Keratinocyte (primary cell): ENCODE measurements around the gene MROH7. TPM values are rescaled to one million over a fixed set of nuclear protein-coding genes. Genes with fewer than 3 reads are reported as not detected.

Experiments used
- DNase-seq: peaks from one replicate; pipeline ENCODE4 v3.0.0-alpha.2; 2011; ENCODE audit warnings: low read depth, missing footprints, low spot score
- FAIRE-seq: peaks from 2 replicates; lab custom pipeline; 2011; peaks lifted over from hg19 to GRCh38; lab: Jason Lieb, UNC
- H2AFZ ChIP-seq: 2 replicates; pipeline ENCODE4 v1.6.0; 2012; ENCODE audit warnings: low read length, control low read depth, inconsistent platforms; ENCODE audit not compliant: control insufficient read depth
- H3K27ac ChIP-seq: 2 replicates; pipeline ENCODE4 v1.5.1; 2011; ENCODE audit warnings: low read length; ENCODE audit not compliant: control insufficient read depth, insufficient read depth
- H3K27me3 ChIP-seq: 3 replicates; pipeline ENCODE4 v1.6.0; 2011; ENCODE audit warnings: low read length; ENCODE audit not compliant: control insufficient read depth, insufficient read depth; ENCODE audit errors: extremely low read depth
- H3K36me3 ChIP-seq, 2 experiments: 2 replicates in 1 of 2; 3 replicates in 1 of 2; pipeline ENCODE4 v1.5.1; 2011; ENCODE audit warnings: low read length in 2 of 2, mild to moderate bottlenecking in 1 of 2; ENCODE audit not compliant: control insufficient read depth in 2 of 2, insufficient read depth in 2 of 2; ENCODE audit errors: extremely low read depth in 1 of 2
- H3K4me1 ChIP-seq: 3 replicates; pipeline ENCODE4 v1.5.1; 2011; ENCODE audit warnings: low read length; ENCODE audit not compliant: control insufficient read depth, insufficient read depth; ENCODE audit errors: extremely low read depth
- H3K4me2 ChIP-seq: 3 replicates; pipeline ENCODE4 v1.6.0; 2011; ENCODE audit warnings: low read depth, low read length; ENCODE audit not compliant: control insufficient read depth, insufficient read depth; ENCODE audit errors: extremely low read depth
- H3K4me3 ChIP-seq, 3 experiments: fragments of 200-600 bp in 1 of 3; sonication (generic) in 1 of 3; 2 replicates in 2 of 3; 3 replicates in 1 of 3; pipeline ENCODE4 v1.5.1; 2011 to 2016; ENCODE audit warnings: low read length in 3 of 3, mild to moderate bottlenecking in 3 of 3, control low read depth in 2 of 3, inconsistent platforms in 1 of 3, low read depth in 1 of 3, mixed read lengths in 1 of 3, mixed run types in 1 of 3, moderate library complexity in 1 of 3; ENCODE audit not compliant: control insufficient read depth in 2 of 3, insufficient read depth in 2 of 3; ENCODE audit errors: extremely low read depth in 1 of 3
- H3K79me2 ChIP-seq: 2 replicates; pipeline ENCODE4 v1.6.0; 2012; ENCODE audit warnings: low read length; ENCODE audit not compliant: control insufficient read depth, insufficient read depth
- H3K9ac ChIP-seq: 3 replicates; pipeline ENCODE4 v1.6.0; 2011; ENCODE audit warnings: low read length; ENCODE audit not compliant: control insufficient read depth, insufficient read depth; ENCODE audit errors: extremely low read depth
- H3K9me1 ChIP-seq: 3 replicates; pipeline ENCODE4 v1.6.0; 2011; ENCODE audit warnings: low read length; ENCODE audit not compliant: control insufficient read depth, insufficient read depth; ENCODE audit errors: extremely low read depth
- H3K9me3 ChIP-seq: 2 replicates; pipeline ENCODE4 v1.5.1; 2012; ENCODE audit warnings: low read depth, low read length; ENCODE audit not compliant: control insufficient read depth
- H4K20me1 ChIP-seq: 3 replicates; pipeline ENCODE4 v1.6.0; 2011; ENCODE audit warnings: low read length; ENCODE audit not compliant: control insufficient read depth, insufficient read depth; ENCODE audit errors: extremely low read depth
- EZH2 ChIP-seq: IDR thresholded peaks from one replicate; pipeline ENCODE4 v1.6.1; 2012; ENCODE audit warnings: inconsistent platforms, mild to moderate bottlenecking, low read length, moderate library complexity
- dilution Hi-C: fragments of 300-500 bp; cut with MboI; formaldehyde crosslinking; loops from one replicate; pipeline ENCODE4 v1.7.0; 2020; ENCODE audit warnings: low sequenced_read_pairs; ENCODE audit not compliant: extremely low pct_ligation_motif_present
- polyA plus RNA-seq, 5 experiments: library from polyadenylated mRNA; depleted of rRNA in 3 of 5; stranded (reverse) in 3 of 5; stranded (forward) in 1 of 5; unstranded in 1 of 5; fragments of >200 nt; gene quantifications; 1 replicate in 1 of 5; 2 replicates in 3 of 5; 3 replicates in 1 of 5; pipeline versions ENCODE4 v1.2.1 to v1.2.3, GENCODE V29; 2011 to 2012; ENCODE audit warnings: missing spikeins in 2 of 5, low read depth in 1 of 5, low replicate concordance in 1 of 5
- TF ChIP-seq, protein P1 (sequence below), 3 experiments: IDR thresholded peaks in 1 of 3; conservative IDR thresholded peaks in 1 of 3; optimal IDR thresholded peaks in 1 of 3; 2 replicates in 2 of 3; 3 replicates in 1 of 3; pipeline versions ENCODE3 to v1.5.1; 2011; ENCODE audit warnings: low read length in 3 of 3, mild to moderate bottlenecking in 3 of 3, moderate library complexity in 2 of 3, control low read depth in 1 of 3, inconsistent platforms in 1 of 3; ENCODE audit not compliant: insufficient read depth in 2 of 3; ENCODE audit errors: extremely low read depth in 1 of 3

The MROH7 gene
- polyA plus RNA-seq, 1 donor (not counting 4 experiments of a cell fraction or from before 2014, with no cell fraction given), result not detected

DNA sequence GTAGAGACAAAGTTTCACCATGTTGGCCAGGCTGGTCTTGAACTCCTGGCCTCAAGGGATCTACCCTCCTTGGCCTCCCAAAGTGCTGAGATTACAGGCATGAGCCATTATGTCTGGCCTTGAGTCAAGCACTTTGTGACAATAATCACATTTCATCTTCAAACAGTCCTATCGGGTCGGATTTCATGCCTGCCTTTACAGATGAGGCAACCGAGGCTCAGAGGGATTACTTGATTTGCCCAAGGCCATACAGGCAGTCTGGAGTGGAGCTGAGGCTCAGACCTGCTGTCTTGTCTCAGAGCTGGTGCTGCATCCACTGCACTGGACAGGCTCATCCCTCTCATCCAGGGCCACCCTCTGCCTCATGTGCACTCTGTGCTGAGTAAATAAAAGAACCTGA, 44.8 kb upstream of the MROH7 start:
- dilution Hi-C loops, result no loop called here
- no peak overlapping the region for H3K4me2 ChIP-seq
- H3K4me1 ChIP-seq, result no peaks in the 10 kb centered on the region
- H3K36me3 ChIP-seq, result no peaks in the 10 kb centered on the region
- H3K4me3 ChIP-seq, result no peak overlapping the region
- TF ChIP-seq EZH2, result no peak
- TF ChIP-seq, protein P1, sequence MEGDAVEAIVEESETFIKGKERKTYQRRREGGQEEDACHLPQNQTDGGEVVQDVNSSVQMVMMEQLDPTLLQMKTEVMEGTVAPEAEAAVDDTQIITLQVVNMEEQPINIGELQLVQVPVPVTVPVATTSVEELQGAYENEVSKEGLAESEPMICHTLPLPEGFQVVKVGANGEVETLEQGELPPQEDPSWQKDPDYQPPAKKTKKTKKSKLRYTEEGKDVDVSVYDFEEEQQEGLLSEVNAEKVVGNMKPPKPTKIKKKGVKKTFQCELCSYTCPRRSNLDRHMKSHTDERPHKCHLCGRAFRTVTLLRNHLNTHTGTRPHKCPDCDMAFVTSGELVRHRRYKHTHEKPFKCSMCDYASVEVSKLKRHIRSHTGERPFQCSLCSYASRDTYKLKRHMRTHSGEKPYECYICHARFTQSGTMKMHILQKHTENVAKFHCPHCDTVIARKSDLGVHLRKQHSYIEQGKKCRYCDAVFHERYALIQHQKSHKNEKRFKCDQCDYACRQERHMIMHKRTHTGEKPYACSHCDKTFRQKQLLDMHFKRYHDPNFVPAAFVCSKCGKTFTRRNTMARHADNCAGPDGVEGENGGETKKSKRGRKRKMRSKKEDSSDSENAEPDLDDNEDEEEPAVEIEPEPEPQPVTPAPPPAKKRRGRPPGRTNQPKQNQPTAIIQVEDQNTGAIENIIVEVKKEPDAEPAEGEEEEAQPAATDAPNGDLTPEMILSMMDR (optimal IDR thresholded peaks at IDR 0.05 in 1 of 3, IDR thresholded peaks at IDR 0.05 in 1 of 3, conservative IDR thresholded peaks at IDR 0.05 in 1 of 3; ENCODE audit: extremely low read depth in 1 of 3, insufficient read depth in 2 of 3, low read length in 3 of 3), result no peak
- H3K9me1 ChIP-seq, result no peaks in the 10 kb centered on the region
- H3K9me3 ChIP-seq, result no peaks in the 10 kb centered on the region
- no peaks in the 10 kb centered on the region for H3K27me3 ChIP-seq
- DNase-seq (no peak), FAIRE-seq (no peak)
- no peak overlapping the region for H2AFZ ChIP-seq
- H4K20me1 ChIP-seq, result no peaks in the 10 kb centered on the region
- no peak overlapping the region for H3K9ac ChIP-seq
- H3K27ac ChIP-seq, result no peak overlapping the region
- no peaks in the 10 kb centered on the region for H3K79me2 ChIP-seq

DNA sequence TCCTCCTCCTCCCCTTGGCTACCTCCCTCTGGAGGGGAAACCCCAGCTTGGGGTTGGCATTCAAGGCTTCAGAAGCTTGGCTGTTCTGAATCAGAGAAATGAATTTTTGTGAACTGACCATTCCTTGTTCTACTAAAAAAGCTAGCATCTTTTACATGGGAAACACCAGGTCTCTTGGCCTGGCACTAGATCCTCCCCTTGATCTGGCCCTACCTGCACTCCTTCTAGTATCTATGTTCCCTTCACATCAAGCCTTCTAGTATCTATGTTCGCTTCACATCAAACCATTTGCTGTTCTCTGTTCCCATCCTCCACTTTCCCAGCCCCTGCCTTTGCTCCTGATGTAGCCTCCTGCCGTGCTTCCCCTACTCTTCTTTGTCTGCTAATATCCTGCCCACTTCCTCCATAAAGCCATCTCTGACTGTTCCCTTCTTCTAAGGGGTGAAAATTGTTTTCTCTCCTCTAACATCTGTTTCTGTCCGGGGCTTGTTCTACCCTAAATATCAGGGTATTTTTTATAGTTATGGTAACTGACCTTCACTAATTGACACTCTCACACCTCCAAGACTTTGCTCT, 44.0 kb upstream of the MROH7 start:
- no peaks in the 10 kb centered on the region for H3K79me2 ChIP-seq
- H3K9me1 ChIP-seq, result no peaks in the 10 kb centered on the region
- dilution Hi-C loops, result no loop called here
- H3K9ac ChIP-seq, result no peak overlapping the region
- TF ChIP-seq EZH2, result no peak
- TF ChIP-seq, protein P1 (optimal IDR thresholded peaks at IDR 0.05 in 1 of 3, IDR thresholded peaks at IDR 0.05 in 1 of 3, conservative IDR thresholded peaks at IDR 0.05 in 1 of 3; ENCODE audit: extremely low read depth in 1 of 3, insufficient read depth in 2 of 3, low read length in 3 of 3), result no peak
- no peaks in the 10 kb centered on the region for H3K27me3 ChIP-seq
- H3K27ac ChIP-seq, result no peak overlapping the region
- H3K4me1 ChIP-seq, result no peaks in the 10 kb centered on the region
- H3K36me3 ChIP-seq, result no peaks in the 10 kb centered on the region
- H3K4me3 ChIP-seq, result no peak overlapping the region
- H2AFZ ChIP-seq, result no peak overlapping the region
- no peak overlapping the region for H3K4me2 ChIP-seq
- H4K20me1 ChIP-seq, result no peaks in the 10 kb centered on the region
- DNase-seq (no peak), FAIRE-seq (no peak)
- no peaks in the 10 kb centered on the region for H3K9me3 ChIP-seq
